ENCODE results near the gene ALDH1L1.

DNA sequence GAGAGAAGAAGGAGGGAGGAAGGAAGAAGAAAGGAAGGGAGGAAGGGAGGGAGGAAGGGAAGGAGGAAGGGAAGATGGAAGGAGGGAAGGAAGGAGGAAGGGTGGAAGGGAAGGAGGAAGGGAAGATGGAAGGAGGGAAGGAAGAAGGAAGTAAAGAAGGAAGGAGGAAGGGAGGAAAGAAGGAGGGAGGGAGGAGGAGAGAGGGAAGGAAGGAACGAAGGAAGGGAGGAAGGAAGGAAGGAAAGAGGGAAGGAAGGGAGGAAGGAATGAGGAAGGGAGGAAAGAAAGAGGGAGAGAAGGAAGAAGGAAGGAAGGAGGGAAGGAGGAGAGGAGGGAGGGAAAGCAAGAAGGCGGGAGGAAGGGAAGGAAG, 31.8 kb upstream of the ALDH1L1 start:
- TF ChIP-seq ZNF274 (IDR thresholded peaks at IDR 0.05; ENCODE audit: low read depth, low read length) (no peak), YY1 (IDR thresholded peaks at IDR 0.05; ENCODE audit: insufficient read depth, insufficient read length) (no peak)
